NCI-H446 (cell line): ENCODE data around the gene UQCRFS1.
"Not testable (repeated sequence)": the region's sequence is repeated elsewhere in the genome, so short reads cannot be mapped to it uniquely, and the experiment has no call there.

Source experiments
- DNase-seq, 2 experiments: peaks; one replicate each; lab custom pipeline; 2025; lab: John Stamatoyannopoulos, UW

Gene UQCRFS1

GRCh38 chr19:29212648-29213573 lies at the start of gene UQCRFS1:
Gene UQCRFS1 (minus strand): TSS chr19:29213151. CDS start chr19:29213118, 33 bp downstream.
- peak; percentile 84 to 95 for DNase-seq

GRCh38 chr19:29262085-29262484 lies 49.1 kb upstream of the UQCRFS1 start:
- DNase-seq, result no peak

GRCh38 chr19:29260477-29261317 lies 47.7 kb upstream of the UQCRFS1 start:
- DNase-seq, result peak; percentile 31 to 56

GRCh38 chr19:29259867-29260281 lies 46.9 kb upstream of the UQCRFS1 start:
- no peak for DNase-seq

- no peak for DNase-seq
Measured at GRCh38 chr19:29259153-29259552, 46.2 kb upstream of the UQCRFS1 start.

GRCh38 chr19:29256516-29256915 lies 43.6 kb upstream of the UQCRFS1 start:
- no peak for DNase-seq

- no peak for DNase-seq
Measured at GRCh38 chr19:29255912-29256311, 43.0 kb upstream of the UQCRFS1 start.

GRCh38 chr19:29255006-29255405 lies 42.1 kb upstream of the UQCRFS1 start:
- DNase-seq, result no peak

GRCh38 chr19:29249798-29250197 lies 36.8 kb upstream of the UQCRFS1 start:
- not testable (repeated sequence) for DNase-seq

GRCh38 chr19:29248332-29248844 lies 35.4 kb upstream of the UQCRFS1 start:
- no peak for DNase-seq

GRCh38 chr19:29247872-29248271 lies 34.9 kb upstream of the UQCRFS1 start:
- no peak for DNase-seq

GRCh38 chr19:29247471-29247870 lies 34.5 kb upstream of the UQCRFS1 start:
- DNase-seq, result no peak

- DNase-seq, result no peak
Measured at GRCh38 chr19:29247051-29247450, 34.1 kb upstream of the UQCRFS1 start.

GRCh38 chr19:29245215-29245614 lies 32.3 kb upstream of the UQCRFS1 start:
- DNase-seq, result peak; percentile 36 to 71

GRCh38 chr19:29241324-29241723 lies 28.4 kb upstream of the UQCRFS1 start:
- no peak for DNase-seq

- no peak for DNase-seq
Measured at GRCh38 chr19:29239213-29239776, 26.3 kb upstream of the UQCRFS1 start.

GRCh38 chr19:29233591-29233990 lies 20.6 kb upstream of the UQCRFS1 start:
- no peak for DNase-seq

GRCh38 chr19:29232315-29232852 lies 19.4 kb upstream of the UQCRFS1 start:
- DNase-seq, result no peak

GRCh38 chr19:29231306-29231705 lies 18.4 kb upstream of the UQCRFS1 start:
- DNase-seq, result not testable (repeated sequence)

GRCh38 chr19:29217616-29218015 lies 4.7 kb upstream of the UQCRFS1 start:
- no peak for DNase-seq

GRCh38 chr19:29216021-29216420 lies 3.1 kb upstream of the UQCRFS1 start:
- DNase-seq, result no peak

GRCh38 chr19:29215322-29215845 lies 2.4 kb upstream of the UQCRFS1 start:
- no peak for DNase-seq
